ENCODE data around the gene ENAH.

The ENAH gene

GRCh38 chr1:225608014-225608796, 44.7 kb downstream of the ENAH start:
- no peak for DNase-seq (ENCODE audit: low read depth, low spot score)

- no peak for DNase-seq (ENCODE audit: low read depth, low spot score)
Observed at GRCh38 chr1:225607355-225607754, 45.6 kb downstream of the ENAH start.

- no peak for DNase-seq (ENCODE audit: low read depth, low spot score)
Observed at GRCh38 chr1:225603538-225604354, 49.2 kb downstream of the ENAH start.

GRCh38 chr1:225602590-225603206, 50.2 kb downstream of the ENAH start:
- DNase-seq (ENCODE audit: low read depth, low spot score) = no peak

- no peak for DNase-seq (ENCODE audit: low read depth, low spot score)
Observed at GRCh38 chr1:225601902-225602589, 50.9 kb downstream of the ENAH start.

- DNase-seq (ENCODE audit: low read depth, low spot score) = no peak
Observed at GRCh38 chr1:225598847-225599246, 54.1 kb downstream of the ENAH start.

- no peak for DNase-seq (ENCODE audit: low read depth, low spot score)
Observed at GRCh38 chr1:225597926-225598575, 54.9 kb downstream of the ENAH start.

GRCh38 chr1:225596736-225597135, 56.2 kb downstream of the ENAH start:
- DNase-seq (ENCODE audit: low read depth, low spot score) = no peak

- DNase-seq (ENCODE audit: low read depth, low spot score) = no peak
Observed at GRCh38 chr1:225595974-225596551, 56.9 kb downstream of the ENAH start.

- no peak for DNase-seq (ENCODE audit: low read depth, low spot score)
Observed at GRCh38 chr1:225595452-225595851, 57.5 kb downstream of the ENAH start.

- no peak for DNase-seq (ENCODE audit: low read depth, low spot score)
Observed at GRCh38 chr1:225593414-225593813, 59.5 kb downstream of the ENAH start.

- no peak for DNase-seq (ENCODE audit: low read depth, low spot score)
Observed at GRCh38 chr1:225592362-225593025, 60.4 kb downstream of the ENAH start.

- DNase-seq (ENCODE audit: low read depth, low spot score) = no peak
Observed at GRCh38 chr1:225587310-225587709, 65.6 kb downstream of the ENAH start.

- no peak for DNase-seq (ENCODE audit: low read depth, low spot score)
Observed at GRCh38 chr1:225581186-225581585, 71.7 kb downstream of the ENAH start.

- no peak for DNase-seq (ENCODE audit: low read depth, low spot score)
Observed at GRCh38 chr1:225580238-225581099, 72.5 kb downstream of the ENAH start.

- DNase-seq (ENCODE audit: low read depth, low spot score) = no peak
Observed at GRCh38 chr1:225578251-225578977, 74.5 kb downstream of the ENAH start.

GRCh38 chr1:225577241-225577640, 75.7 kb downstream of the ENAH start:
- no peak for DNase-seq (ENCODE audit: low read depth, low spot score)

GRCh38 chr1:225573216-225573615, 79.7 kb downstream of the ENAH start:
- no peak for DNase-seq (ENCODE audit: low read depth, low spot score)

- no peak for DNase-seq (ENCODE audit: low read depth, low spot score)
Observed at GRCh38 chr1:225572422-225572821, 80.5 kb downstream of the ENAH start.

Data from activated CD4-positive, CD25-positive, alpha-beta regulatory T cell treated with anti-CD3 and anti-CD28 coated beads, Interleukin-2, amount 50 U/mL, for 16 hours (primary cell).